ENCODE data around the gene PLD6. TPM values are rescaled to one million over a fixed set of nuclear protein-coding genes. Genes with fewer than 3 reads are reported as not detected.

The PLD6 gene
- total RNA-seq, 1 donor from 2014 or later: 3.7 TPM

- TF ChIP-seq CTCF (IDR thresholded peaks at IDR 0.05; ENCODE audit: insufficient read depth, low read length, severe bottlenecking): no peak
- H3K27me3 ChIP-seq (ENCODE audit: control insufficient read depth, insufficient read depth, low read length): no peaks in the 10 kb centered on the region
- H3K4me3 ChIP-seq (ENCODE audit: low read depth, low read length): no peak overlapping the region
- FAIRE-seq: peak; percentile 75
- peaks cover 32% of the 10 kb centered on the region for H3K36me3 ChIP-seq (ENCODE audit: control insufficient read depth, insufficient read depth, low read length)
- no peak for DNase-seq (ENCODE audit: low read depth)
These were observed 24.2 kb downstream of the PLD6 start for GRCh38 chr17:17181666-17182597.

- FAIRE-seq: no peak
- no peak for TF ChIP-seq CTCF (IDR thresholded peaks at IDR 0.05; ENCODE audit: insufficient read depth, low read length, severe bottlenecking)
- Histone ChIP-seq H3K4me3 (ENCODE audit: low read depth, low read length) (no peak overlapping the region), H3K27me3 (ENCODE audit: control insufficient read depth, insufficient read depth, low read length) (no peaks in the 10 kb centered on the region), H3K36me3 (ENCODE audit: control insufficient read depth, insufficient read depth, low read length) (peaks cover 41% of the 10 kb centered on the region)
- no peak for DNase-seq (ENCODE audit: low read depth)
These were observed 25.2 kb downstream of the PLD6 start for GRCh38 chr17:17180741-17181525.

- TF ChIP-seq CTCF (IDR thresholded peaks at IDR 0.05; ENCODE audit: insufficient read depth, low read length, severe bottlenecking): no peak
- DNase-seq (ENCODE audit: low read depth): no peak
- Histone ChIP-seq H3K36me3 (ENCODE audit: control insufficient read depth, insufficient read depth, low read length) (peaks cover 48% of the 10 kb centered on the region), H3K4me3 (ENCODE audit: low read depth, low read length) (no peak overlapping the region), H3K27me3 (ENCODE audit: control insufficient read depth, insufficient read depth, low read length) (no peaks in the 10 kb centered on the region)
- no peak for FAIRE-seq
These were observed 26.0 kb downstream of the PLD6 start for GRCh38 chr17:17180141-17180603.

- no peak overlapping the region for H3K4me3 ChIP-seq (ENCODE audit: low read depth, low read length)
- no peak for FAIRE-seq
- peak; percentile 52 for DNase-seq (ENCODE audit: low read depth)
- H3K27me3 ChIP-seq (ENCODE audit: control insufficient read depth, insufficient read depth, low read length): no peaks in the 10 kb centered on the region
- no peak for TF ChIP-seq CTCF (IDR thresholded peaks at IDR 0.05; ENCODE audit: insufficient read depth, low read length, severe bottlenecking)
- peaks cover 54% of the 10 kb centered on the region for H3K36me3 ChIP-seq (ENCODE audit: control insufficient read depth, insufficient read depth, low read length)
These were observed 26.7 kb downstream of the PLD6 start for GRCh38 chr17:17179371-17179827.

- H3K4me3 ChIP-seq (ENCODE audit: low read depth, low read length): no peak overlapping the region
- no peak for TF ChIP-seq CTCF (IDR thresholded peaks at IDR 0.05; ENCODE audit: insufficient read depth, low read length, severe bottlenecking)
- no peak for DNase-seq (ENCODE audit: low read depth)
- no peak for FAIRE-seq
- peaks cover 65% of the 10 kb centered on the region for H3K36me3 ChIP-seq (ENCODE audit: control insufficient read depth, insufficient read depth, low read length)
- no peaks in the 10 kb centered on the region for H3K27me3 ChIP-seq (ENCODE audit: control insufficient read depth, insufficient read depth, low read length)
These were observed 29.0 kb downstream of the PLD6 start for GRCh38 chr17:17177176-17177575.
